Activated CD8-positive, alpha-beta memory T cell treated with anti-CD3 and anti-CD28 coated beads for 4 hours (primary cell): Measurements from ENCODE around the gene AHDC1.

Source experiments
- DNase-seq, 2 donors: peaks; one replicate each; pipeline ENCODE4 v3.0.0-alpha.2; 2020; ENCODE audit warnings: low read depth in 2 of 2

Gene AHDC1

DNA sequence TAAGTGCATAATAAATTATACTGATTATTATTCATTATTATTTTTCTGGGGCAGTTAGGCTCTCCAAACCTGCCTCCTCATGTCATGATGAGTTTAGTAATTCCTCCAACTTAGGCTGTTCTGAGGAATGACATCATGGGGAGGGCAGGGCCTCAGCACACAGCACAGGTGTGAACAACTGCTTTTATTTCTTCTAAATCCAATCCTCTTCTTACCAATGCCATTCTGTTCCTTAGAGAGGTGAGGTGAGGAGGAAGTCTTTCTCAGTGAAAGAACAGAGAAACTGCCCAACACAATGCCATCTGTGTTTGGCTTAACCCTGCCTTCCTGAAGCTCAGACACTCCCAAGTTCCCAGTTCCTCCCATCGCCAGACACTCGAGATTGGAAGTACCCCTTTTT, 68.6 kb downstream of the AHDC1 start:
- DNase-seq = no peak

GRCh38 chr1:27531959-27532685, 71.8 kb downstream of the AHDC1 start:
- no peak for DNase-seq

- DNase-seq = no peak
These were observed 73.8 kb downstream of the AHDC1 start for GRCh38 chr1:27530192-27530591.

- DNase-seq = no peak
These were observed 74.3 kb downstream of the AHDC1 start for GRCh38 chr1:27529704-27530018.

DNA sequence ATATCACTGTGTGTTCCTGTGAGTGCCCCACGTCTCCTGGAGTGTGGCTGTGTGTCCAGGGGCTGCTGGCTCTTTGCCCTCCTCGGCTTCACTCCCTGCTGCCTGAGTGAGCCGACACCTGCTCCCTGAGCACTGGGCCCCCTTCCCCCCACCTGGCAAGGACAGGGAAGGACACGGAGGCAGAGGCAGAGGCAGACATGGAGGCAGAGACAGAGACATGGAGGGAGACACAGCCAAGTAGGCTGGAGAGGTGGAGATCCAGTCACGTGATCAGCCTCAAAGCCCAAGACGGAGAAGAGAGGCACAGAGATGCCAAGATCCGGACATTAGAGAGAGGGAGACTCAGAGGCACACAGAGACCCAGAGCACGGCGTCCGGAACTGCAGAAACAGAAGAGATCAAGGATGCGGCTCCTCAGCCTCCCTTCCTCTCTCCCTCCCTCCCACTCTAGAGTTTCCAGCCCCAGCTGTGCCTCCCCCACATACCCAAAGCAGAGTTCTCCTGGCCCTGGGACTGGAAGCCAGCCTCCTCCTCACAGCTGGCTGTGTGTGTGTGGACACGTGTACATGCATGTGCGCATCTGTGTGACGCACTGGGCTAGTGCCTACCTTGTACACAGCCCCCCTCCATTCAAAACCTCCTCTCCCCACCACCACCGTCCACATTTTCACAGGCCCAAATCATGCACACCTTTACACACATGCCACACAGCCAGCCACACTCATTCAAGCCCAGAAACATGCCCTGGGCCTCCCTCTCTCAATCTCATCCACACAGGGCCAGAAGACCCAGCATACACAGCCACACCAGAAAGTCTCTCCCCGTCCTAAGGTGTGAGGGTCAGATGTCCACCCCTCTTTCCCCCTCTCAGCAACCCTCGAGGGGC, 74.9 kb downstream of the AHDC1 start:
- DNase-seq = no peak

- no peak for DNase-seq
These were observed 75.8 kb downstream of the AHDC1 start for GRCh38 chr1:27527890-27528817.

DNA sequence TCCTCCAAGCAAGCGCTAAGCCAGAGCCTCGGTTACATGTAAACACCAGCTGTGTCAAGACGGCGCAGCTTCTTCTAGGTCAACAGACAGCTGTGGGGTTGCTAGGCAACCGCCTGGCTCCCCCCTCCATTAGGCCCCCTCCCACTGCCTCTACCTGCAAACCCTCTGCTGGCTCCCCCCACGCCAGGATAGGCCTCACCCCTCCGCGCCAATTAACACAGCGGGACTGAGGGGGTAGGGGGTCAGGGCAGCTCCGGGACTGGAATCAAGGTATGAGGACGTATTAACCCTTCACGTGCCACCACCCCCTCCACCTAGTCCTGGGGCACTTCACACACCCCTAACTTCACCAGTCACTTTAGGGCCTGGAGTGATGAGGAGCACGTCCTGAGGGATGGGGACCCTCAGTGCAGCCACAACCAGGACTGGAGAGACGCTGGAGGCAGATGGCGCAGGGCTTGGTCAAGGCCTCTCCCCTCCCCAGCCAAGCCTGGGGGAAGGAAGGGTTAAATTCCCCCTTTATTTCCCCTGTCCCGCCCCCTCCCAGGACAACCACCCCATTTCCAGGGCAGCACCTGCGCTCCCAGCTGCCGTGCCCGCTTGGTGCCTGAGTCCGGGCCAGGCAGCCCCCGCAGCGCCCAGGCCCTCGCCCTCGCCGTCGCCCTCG, 76.6 kb downstream of the AHDC1 start:
- DNase-seq = no peak

DNA sequence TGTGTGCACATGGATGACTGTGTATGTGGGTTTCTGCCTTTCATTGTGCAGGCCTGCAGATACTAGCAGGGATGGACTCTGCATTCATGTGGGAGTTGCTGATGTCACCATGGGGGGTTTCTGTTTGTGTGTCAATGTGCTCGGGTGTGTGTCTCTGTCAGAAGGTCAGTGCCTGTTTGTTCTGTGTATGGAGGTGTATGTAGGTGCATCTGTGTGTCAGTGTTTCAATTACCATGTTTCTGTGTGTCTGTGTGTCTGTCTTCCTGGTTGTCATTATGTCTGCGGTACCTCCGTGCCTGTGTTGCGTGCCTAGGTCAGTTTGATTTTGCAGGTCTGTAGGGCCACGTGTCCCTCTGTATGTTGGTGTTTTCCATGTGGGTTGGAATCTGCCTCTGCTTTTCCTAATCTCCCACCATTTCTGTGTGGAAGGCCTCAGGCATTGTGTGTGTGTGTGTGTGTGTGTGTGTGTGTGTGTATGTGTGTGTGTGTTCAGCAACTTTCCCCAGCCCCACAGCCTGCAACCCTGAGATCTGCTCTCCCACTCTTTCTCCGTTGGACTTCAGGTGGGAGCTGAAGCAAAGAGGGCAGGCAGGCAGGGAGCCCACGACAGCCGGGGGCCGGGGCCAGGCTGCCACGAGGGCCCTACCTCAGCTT, 77.2 kb downstream of the AHDC1 start:
- DNase-seq = no peak

DNA sequence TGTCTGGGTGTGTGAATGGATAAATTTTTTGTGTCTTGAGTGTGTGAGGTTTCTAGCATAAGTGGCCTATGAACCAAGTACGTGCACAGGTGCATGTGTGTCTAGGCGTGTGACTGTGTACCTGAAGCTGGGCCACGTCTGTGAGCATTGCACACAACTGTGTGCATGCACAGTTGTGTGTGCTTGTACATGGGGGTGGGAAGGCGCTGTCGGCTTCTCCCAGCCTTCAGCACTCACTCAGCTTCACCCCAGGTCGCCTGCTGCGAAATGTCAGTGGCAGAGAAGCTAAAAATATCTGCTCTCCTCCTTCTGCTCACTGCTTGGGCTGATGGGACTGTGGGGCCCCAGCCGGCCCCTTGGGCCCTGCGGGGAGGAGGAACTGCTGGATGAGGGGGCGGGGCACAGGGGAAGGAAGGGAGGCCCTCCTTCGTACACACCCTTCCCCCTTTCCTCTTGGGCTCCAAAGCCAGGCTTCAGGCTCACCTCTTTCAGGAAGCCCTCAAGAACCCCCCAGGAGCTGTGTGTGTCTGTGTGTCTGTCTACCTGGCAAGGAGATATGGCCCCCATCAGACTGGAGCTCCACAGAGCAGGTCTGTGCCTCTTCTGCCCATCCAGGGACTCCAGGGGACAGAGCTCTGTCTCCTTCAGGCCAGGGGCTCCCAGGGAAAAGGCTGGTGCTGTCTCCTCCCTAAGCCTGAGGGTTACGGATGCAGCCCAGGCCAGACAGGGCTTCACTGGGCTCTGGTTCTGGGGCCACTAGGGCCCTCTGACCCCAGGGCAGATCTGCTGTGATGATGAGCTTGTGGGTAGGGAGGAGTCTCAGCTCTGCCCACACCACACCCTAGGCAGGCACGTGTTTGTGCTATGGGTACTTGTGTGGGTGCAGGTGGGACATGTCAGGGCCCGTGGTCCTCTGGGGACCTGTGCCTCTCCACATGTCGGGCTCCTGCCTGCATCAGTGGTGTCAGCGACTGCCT, 78.4 kb downstream of the AHDC1 start:
- no peak for DNase-seq

GRCh38 chr1:27523337-27524020, 80.5 kb downstream of the AHDC1 start:
- DNase-seq = no peak

DNA sequence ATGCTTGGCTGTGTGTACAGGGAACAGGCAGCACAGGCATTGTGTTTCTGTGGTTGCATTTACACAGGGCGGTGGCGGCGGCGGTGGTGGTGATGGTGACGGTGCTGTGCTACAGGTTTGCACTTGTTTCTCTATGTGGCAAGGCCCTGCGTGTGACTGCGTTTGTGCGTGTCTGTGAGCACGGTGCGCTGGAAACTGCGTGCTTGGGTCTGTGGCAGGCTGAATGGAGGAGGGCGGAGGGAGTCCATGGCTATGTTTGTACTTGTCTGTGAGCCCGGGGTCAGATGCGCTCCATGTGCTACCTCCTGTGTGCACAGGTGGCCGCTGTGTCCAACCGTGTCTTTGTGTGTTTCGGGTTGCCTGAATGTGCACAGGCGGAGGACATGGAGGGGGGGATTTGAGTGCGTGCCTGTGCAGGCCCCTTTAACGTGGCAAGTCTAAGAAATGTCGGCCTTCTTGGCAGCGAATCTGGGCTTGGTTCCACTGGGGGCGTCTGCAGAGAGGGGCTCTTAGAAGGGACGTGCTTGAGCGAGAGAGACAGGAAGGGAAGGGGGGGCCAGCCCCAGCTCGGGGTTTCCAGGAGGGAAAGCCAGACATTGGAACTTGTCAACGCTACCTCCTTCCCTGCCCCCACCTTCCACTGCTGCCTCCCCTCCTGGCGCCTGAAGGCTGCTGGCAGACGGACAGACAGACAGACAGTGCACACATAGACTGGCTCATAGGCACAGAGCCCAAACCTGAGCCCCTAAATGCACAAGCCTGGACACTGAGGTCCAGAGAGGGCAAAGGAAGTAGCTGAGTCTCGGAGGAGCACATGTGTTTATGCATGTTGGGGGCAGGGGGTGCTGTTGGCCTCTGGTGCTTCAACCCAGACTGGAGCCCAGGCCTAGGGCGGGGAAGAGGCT, 81.3 kb downstream of the AHDC1 start:
- DNase-seq = no peak

DNA sequence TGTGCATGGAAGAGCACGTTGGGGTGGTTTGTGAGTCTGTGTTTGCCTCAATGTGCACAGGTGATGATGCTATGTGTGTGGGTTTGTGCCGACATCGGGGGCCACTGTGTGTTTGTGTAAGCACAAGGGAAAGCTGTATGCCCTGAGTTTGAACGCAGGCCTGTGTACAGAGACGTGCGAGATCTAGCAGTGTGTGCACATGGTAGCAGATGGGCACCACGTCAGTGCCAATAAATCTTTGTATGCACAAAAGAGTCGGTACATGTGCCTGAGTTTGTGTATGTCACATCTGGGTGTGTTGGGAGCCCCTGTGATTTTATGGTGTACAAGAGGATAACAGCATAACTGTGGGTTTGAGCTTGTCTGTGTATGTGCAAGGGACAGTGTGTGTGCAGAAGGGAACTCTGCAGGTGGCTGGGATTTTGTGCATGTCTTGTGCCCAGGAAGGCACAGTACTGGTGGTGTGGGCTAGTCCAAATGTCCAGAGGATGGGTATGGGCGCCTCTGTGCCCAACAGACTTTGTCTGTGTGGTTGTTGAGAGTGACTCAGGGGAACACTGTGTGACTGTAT, 82.0 kb downstream of the AHDC1 start:
- no peak for DNase-seq

- peak; percentile 38 to 56 for DNase-seq
These were observed 82.6 kb downstream of the AHDC1 start for GRCh38 chr1:27521336-27521831.

- no peak for DNase-seq
These were observed 83.3 kb downstream of the AHDC1 start for GRCh38 chr1:27520651-27521050.

DNA sequence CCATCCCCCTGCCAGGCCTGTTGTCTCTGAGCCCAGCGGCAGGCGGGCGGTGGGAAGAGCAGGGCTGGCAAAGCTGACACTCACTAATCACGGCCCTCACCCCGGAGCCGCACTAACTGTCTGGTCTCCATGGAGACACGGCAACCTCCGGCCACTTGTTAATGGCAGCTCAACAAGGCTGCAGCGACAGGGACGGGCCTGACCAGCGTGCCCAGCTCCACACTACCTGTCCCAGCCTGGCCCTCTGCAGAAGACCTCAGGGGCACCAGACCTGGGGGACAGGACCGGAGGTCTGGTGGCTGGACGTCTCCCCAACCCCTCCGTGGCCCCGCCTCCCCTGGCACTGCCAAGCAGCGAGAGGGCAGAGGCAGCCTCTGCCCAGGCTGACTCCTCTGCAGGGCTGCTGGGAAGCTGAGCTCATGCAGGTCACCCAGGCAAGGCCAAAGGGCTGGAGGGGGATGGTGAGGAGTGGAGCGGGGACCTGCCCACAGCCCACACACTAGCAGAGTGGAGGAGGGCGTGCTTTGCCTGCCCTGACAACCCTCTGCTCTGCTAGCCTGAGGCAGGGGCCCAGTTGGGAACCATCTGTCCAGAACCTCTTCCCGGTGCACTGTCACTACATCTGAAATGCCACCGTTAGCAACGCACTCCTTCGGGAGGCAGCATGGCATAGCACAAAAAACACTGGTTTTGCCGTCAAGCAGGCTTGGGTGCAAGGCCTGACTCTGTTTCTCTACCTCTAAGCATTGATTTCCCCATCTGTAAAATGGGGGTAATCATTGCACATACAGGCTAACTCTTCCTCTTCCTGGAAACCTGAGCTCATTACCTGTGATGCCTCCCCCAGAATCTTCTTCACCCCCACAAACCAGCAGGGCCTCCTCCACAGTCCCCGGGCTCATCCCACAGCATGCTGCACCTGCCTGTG, 84.3 kb downstream of the AHDC1 start:
- no peak for DNase-seq

- no peak for DNase-seq
These were observed 85.1 kb downstream of the AHDC1 start for GRCh38 chr1:27518808-27519207.
